ENCODE data around the gene ADK.
A peak's percentile ranks its signal among the peaks of the same experiment; 100 is the strongest.
"Not testable (repeated sequence)": the region's sequence is repeated elsewhere in the genome, so short reads cannot be mapped to it uniquely, and the experiment has no call there.

ADK gene

DNA sequence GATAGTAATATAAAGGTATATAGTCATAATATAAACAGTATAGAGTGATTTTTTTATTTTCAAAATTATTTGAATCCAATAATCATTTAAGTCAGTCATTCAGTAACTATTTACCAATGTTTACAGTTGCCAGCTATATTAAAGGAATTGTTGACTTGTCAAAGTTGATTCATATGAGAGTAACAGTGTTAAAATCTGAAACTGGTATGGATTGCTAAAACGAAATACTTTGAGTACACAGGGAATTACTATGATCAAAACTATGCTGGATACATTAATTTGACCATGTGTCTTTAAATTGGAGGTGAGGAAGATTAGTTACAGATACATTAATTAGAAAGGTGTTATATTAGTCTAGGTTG is 282.6 kb downstream of the ADK start:
- DNase-seq: no peak

DNA sequence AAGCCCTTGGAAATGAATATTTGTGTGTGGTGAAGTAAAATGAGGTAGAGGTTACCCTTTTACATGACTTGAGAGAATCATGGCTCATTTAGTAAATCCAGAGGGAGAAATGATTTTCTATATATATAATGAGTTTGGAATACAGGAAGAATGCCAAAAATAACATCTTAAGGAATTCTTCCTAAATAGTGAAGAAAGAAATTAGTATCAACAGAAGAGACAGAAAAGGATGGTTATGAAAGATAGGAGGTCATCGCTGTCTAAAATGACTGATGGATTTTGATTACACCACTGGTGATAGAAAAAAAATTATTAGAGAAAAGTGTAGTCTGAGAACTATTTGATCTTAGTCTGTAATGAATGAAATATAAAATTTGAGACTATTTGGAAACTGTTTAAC is 283.0 kb downstream of the ADK start:
- DNase-seq: no peak

DNA sequence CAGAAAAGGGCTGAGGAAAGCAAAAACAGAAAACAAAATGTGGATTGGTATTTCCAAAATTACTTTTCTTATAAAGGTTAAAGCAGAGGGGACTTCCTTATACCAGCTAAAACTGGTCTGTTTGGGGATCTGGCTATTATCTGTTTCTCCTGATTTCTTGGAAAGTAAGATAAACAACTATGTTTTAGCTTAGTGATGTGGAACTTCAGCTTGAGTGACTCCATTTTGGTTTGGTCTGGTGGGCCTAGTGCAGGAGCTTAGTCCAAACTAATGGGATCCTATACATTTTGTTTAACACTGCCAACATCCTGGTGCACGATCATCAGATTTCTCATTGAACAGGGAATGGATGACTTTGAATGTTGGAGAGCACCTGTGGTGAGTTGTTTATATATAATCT is 283.5 kb downstream of the ADK start:
- no peak for DNase-seq

DNA sequence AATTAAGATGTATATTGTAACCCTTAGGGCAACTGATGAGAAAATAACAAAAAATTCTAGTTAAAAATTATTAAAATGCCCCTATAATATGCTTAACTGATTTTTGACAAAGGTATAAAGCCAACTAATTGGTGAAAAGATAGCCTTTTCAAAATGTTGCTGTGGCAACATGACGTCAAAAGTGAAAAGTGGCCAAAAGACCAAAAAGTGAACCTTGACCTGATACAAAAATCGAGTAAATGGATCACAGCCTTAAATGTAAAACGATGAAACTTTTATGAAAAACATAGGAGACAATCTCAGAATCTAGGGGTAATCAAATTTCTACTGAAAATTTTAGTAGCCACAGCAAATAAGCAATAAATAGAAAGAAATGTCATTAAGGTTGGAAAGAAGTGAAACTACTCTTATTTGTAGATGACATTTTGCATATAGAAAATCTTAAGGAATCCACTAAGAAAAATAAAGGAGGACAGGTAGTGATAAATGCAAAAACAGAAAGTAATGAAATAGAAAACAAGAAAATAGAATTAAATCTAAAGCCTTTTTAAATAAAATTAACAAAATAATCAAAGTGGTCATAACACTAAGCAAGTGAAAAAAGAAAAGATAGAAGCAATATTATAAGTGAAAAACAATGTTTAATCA is 285.6 kb downstream of the ADK start:
- DNase-seq: no peak

DNA sequence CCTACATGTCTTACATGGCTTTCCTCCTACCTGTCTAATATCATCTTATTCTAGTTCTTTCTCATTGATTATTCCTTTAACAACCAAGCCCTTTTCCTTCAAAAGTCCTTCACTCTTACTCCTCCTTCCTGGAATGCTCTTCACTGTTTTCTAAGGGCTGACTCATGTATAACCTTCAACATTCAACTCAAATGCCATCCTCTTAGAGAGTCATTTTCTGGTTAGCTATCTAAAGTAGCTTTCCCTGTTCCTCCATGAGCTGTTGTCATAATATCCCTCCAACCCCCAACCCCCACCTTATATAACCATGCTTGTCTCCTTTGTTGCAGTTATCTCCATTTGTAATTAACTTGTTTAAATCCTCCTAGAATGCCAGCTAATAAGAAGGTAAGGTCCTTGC is 286.8 kb downstream of the ADK start:
- no peak for DNase-seq

DNA sequence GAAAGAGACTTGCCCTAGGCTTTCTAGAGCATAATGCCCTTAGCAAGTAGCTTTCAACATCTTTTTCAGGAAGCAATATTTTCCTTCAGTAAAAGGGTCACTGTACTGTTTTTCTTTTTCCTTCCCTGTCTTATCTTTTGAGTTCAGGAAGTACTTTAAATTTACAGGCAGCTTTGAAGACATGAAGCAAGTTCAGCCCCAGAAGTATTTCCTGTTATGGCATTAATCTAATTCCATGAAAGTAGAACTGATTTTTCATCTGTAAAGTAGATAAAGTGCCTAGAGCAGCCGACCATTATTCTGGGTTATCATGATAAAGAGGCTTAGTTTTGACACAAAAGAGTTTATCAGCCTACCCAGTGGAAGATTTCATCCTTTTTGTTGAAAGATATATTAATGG is 288.2 kb downstream of the ADK start:
- no peak for DNase-seq

DNA sequence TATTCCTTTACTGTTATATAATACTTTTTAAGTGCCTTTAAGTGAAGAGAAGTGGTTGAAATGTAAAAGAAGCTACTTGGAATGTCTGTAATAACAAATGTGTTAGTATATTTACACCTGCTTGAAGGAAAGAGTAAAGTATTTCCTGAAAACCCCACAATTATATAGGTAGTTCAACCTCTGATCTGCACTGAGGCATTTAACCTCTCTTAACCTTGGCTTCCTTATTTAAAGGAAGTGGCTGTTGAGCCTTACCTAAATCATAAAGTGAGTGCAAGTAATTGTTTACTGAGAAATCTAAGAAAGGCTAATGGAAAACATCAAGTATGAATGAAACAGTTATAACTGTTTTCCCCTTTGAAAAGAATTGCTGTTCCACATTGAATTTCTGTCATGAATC is 294.5 kb downstream of the ADK start:
- no peak for DNase-seq

DNA sequence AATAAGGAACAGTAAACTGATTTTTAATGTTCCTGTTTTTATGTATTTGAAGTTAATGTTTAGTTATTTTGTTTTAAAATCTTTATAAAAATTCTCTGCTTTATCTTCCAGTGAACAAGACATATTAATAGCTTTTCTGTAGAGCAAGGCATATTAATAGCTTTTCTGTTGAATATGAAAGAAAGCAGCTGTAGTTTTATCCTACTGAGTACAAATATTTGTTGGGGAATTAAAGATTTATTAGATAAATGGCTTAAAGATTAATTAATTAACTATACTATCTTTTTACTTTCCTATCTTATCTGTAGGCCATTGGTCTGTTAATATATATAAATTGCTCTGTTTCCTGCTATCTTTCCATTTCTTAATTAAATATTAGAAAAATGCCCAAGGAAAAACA is 299.6 kb downstream of the ADK start:
- DNase-seq: no peak

DNA sequence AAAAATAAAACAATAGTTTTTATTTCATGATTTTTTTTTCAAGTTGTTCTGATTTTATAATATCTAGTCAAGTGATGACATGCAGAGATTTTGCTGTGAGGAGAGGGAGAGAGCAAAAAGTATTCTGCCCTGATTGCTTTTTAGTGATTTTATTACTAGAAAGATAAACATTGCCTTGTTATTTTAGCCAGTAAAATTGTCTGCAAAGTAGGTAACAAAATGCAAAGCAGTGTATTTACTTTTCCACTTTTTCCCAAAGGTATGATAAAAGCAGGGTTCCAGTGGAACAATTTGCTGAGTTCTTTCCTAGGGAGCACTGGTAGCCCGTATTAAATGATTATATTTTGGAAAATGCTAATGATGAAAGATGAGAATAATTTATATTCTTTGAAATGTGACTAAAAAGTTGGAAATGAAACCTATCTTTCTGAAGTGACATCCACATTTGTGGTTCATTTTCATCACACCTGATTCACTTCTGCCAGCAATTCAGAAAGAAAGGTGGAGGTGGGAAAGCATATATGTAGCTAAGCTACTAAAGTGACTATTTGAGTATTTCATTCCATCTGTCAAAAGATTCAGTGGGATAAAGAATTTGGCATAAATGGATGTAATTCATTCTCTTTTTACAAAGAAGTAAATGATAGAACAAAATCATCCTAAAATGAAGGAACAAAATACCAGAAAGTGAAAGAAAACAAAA is 300.3 kb downstream of the ADK start:
- DNase-seq: no peak

DNA sequence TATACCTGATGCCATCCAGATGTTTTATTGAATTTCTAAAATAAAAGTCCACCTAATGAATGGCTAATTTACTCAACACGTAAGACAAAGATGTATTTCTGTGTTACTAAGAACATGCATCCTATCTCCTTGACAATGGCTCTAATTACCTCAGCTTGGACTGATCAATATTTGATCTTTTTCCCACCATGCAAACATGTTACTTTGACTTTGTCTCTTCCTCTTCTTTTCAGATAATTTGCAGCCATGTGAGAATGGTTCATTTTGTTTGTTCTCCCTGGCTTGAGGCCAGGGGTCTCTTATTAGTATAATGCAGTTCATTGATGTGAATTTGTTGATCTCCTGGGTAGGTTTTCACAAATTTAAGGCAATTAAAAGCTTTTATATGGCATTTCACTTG is 302.1 kb downstream of the ADK start:
- peak; percentile 2 for DNase-seq

DNA sequence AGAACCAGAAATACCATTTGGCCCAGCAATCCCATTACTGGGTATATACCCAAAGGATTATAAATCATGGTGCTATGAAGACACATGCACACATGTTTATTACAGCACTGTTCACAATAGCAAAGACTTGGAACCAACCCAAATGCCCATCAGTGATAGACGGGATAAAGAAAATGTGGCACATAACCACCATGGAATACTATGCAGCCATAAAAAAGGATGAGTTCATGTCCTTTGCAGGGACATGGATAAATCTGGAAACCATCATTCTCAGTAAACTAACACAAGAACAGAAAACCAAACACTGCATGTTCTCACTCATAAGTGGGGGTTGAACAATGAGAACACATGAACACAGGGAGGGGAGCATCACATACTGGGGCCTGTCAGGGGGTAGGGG is 306.5 kb downstream of the ADK start:
- not testable (repeated sequence) for DNase-seq

DNA sequence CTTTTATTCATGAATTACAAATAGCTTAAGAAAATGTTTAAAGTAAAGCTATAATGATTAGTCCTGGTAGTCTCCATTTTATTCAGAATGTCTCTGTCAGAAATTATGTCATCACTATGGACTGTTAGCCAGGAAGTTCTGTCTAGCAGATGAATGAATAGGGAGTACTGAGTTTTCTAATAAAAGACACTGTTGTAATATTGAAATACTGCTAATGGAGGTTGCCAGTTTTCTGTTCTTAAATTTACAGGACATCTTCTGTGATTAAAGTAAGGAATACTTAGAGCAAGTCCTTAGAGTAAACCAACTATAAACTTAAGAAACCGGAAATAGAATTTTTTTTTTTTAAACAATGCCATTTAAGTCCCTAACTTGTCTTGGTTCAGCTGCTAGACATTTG is 309.8 kb downstream of the ADK start:
- no peak for DNase-seq

DNA sequence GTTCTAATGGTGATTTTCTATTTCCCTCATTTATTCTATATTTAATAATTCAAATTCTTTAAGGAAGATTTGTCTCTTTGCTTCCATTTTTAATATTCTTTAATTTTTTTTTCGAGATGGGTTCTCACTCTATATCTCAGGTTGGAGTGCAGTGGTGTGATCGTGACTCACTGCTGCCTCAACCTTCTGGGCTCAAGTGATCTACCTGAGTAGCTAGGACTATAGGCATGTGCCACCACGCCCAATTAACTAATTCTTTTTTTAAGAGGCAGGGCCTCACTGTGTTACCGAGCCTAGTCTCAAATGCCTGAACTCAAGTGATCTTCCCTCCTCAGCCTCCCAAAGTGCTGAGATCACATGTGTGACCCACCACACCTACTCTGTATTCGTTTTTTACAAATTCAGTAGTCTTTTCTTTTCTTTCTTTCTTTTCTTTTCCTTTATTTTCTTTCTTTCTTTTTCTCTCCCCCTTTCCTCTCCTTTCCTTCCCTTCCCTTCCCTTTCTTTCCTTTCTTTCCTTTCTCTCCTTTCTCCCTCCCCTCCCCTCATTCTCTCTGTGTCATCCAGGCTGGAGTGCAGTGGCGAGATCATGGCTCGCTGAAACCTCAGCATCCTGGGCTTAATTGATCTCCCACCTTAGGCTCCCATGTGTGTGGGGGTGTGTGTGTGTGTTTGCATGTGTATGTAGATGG is 323.1 kb downstream of the ADK start:
- DNase-seq: no peak

DNA sequence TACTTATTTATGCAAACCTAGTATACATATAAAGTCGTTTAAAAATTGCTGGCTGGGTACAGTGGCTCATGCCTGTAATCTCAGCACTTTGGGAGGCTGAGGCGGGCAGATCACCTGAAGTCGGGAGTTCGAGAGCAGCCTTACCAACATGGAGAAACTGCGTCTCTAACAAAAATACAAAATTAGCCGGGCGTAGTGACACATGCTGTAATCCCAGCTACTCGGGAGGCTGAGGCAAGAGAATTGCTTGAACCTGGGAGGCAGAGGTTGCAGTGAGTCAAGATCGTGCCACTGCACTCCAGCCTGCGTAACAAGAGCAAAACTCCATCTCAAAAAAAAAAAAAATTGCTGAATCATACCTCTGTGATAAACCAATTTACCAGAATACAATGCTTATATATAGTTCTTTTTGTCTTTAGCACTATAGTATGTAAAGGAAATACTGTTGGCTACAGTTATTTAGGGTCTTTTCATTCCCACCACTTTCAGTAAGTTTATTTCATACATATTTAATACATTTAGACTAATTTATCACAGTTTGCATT is 325.2 kb downstream of the ADK start:
- DNase-seq: not testable (repeated sequence)

DNA sequence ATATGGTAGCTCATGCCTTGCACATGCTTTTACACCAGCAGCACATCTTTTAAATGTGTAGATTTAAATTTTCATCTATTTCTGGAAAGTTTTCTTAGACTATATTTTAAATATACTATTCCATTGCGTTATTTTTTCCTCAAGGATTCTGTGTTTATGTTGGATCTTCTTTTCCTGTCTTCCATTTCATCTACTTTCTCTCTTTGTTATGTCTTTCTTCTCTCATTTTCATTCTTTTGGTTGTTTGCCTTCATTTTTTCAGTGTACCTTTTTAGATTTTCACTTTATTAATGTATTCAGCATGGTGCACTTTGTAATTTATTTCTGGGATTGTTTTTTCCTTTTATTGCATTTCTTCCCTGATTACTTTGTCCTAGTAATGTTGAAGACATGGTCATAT is 329.8 kb downstream of the ADK start:
- DNase-seq: no peak

DNA sequence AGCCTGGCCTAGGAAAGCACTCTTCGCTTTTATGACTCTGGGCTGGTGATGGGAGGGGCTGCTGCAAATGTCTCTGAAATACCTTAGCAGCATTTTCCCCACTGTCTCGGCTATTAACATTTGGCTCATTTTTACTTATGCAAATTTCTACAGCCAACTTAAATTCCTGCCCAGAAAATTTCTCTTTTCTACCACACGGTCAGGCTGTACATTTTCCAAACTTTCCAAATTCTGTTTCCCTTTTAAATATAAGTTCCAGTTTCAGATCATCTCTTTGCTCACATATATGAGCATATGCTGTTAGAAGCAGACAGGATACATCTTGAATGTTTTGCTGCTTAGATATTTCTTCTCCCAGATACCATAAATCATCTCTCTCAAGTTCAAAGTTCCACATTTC is 332.3 kb downstream of the ADK start:
- DNase-seq: no peak

DNA sequence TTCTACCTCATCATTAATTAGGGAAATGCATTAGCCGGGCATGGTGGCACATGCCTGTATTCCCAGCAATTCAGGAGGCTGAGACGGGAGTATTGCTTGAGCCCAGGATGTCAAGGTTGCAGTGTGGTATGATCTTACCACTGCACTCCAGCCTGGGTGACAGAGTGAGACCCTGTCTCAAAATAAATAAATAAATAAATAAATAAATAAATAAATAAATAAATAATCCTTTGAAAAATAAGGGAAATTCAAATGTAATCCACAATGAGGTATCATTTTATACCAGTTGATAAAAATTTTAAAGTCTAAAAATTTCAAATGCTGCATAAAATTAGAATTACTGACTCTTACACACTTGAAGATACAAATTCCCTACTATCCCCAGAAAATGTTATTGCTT is 334.3 kb downstream of the ADK start:
- no peak for DNase-seq

DNA sequence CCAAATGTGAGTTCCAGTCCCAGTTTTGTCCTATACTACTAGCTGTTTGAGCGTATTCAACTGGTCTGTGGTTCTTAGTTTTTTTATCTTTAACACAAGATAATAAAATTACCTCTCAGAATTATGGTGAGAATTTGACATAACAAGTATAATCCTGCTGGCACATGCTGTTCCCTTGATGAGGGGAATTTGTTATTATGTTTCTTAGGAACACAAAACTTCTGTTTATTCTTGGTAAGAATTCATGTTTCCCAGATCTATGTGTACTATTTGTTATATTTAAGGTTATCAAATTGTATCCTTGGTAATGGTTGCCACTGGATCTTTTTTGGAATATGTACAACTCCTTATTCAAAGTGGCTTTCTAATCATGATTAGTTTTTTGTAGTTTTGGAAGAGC is 335.6 kb downstream of the ADK start:
- DNase-seq: no peak

DNA sequence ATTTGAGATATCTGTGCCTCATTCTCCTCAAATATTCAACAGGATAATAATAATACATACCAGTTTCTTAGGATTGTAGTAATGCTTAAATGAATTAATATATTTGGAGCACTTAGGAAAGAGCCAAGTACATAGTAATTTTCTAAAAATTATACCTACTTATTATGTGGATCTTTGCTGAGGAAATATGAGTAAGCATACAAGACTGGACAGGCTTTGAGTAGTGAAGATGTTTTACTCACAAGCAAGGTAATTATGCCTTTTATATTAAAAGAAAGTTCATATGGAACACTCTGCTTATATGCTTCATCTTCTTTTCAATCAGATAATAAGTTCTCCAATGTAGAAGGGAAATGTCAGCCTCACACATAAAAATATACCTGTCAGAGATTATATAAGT is 337.9 kb downstream of the ADK start:
- no peak for DNase-seq

DNA sequence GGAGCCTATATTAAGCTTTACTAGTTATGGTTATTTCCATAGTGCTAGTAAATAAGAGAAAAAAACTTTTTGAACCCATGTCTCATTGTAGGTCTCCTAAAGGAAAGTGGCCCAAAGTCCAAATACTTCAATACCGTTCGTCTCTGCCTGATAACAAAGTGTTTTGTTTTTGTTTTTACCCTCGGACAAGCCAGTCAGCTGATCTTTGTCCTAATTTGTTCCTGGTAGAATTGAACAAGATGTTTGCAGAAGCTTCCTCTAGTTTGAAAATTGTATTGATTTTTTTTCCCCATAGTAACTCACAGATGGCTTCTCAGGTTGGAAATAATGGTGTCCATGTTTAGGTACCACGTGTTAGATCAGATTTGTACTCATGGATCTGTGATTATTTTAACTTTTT is 339.5 kb downstream of the ADK start:
- no peak for DNase-seq

DNA sequence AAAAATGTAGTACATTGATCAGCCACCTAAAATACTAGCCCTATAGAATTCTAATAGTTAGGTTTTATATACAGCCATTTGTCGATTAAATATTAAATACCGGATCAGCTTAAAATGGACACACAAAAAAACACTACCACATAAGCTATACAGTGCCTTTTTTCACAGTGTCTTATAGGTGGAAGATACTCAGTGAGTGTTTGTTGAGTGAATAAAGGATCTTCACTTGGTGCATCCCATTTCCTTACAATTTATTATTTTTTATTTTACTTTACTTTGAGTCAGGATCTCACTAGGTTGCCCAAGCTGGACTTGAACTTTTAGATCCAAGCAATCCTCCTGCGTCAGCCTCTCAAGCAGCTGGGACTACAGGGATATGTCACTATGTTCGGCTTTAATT is 340.0 kb downstream of the ADK start:
- no peak for DNase-seq

DNA sequence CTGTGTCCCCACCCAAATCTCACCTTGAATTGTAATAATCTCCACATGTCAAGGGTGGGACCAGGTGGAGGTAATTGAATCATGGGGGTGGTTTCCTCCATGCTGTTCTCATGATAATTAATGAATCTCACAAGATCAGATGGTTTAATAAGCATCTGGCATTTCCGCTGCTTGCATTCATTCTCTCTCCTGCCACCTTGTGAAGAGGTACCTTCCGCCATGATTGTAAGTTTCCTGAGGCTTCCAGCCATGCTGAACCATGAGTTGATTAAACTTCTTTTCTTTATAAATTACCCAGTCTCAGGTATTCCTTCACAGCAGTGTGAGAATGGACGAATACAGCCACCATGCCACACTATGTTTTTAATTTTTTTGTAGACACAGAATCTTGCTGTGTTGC is 345.3 kb downstream of the ADK start:
- DNase-seq: peak; percentile 5

DNA sequence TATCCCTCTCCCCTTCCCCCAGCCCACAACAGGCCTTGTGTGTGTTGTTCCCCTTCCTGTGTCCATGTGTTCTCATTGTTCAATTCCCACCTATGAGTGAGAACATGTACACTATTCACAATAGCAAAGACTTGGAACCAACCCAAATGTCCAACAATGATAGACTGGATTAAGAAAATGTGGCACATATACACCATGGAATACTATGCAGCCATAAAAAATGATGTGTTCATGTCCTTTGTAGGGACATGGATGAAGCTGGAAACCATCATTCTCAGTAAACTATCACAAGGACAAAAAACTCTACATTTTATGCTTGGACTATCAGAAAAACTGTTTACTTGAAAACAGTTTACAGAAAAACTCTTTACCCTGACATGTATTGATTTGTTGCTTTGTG is 347.6 kb downstream of the ADK start:
- DNase-seq: not testable (repeated sequence)

DNA sequence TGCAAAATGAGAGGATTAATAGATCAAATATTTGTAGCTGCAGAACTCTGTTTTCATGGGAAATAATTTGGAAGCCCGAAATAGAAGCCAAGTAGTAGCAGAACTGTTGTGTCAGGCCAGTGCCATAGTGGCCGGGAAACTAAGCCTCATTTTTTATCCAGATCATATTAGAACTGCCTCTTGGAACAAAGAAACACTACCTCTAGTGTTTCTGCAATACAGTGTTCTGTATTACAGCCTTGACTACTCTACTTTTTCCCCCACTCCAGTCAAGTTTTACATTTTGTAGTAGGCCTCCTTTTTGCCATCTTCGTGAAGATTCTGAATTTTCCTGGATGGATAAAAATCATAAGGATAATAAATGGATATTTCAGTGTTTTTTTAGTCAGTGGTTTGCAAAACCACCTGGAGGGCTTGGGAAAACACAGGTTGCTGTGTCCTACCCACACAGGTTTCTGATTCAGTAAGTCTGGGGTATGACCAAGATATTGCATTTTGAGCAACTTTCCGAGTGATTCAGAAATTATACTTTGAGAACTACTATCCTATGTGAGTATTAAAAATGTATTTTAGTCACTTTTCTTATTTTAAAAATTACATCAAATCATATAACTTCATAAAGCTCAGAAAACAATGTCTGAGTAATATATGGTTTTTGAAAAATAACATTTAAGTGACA is 349.1 kb downstream of the ADK start:
- DNase-seq: no peak
